ENCODE measurements around the gene BLOC1S5. TPM values are rescaled to one million over a fixed set of nuclear protein-coding genes. Genes with fewer than 3 reads are reported as not detected.

Gene BLOC1S5
- total and polyA plus RNA-seq, 7 donors, result 5.6 to 17.7 (median 7.6) TPM

DNA sequence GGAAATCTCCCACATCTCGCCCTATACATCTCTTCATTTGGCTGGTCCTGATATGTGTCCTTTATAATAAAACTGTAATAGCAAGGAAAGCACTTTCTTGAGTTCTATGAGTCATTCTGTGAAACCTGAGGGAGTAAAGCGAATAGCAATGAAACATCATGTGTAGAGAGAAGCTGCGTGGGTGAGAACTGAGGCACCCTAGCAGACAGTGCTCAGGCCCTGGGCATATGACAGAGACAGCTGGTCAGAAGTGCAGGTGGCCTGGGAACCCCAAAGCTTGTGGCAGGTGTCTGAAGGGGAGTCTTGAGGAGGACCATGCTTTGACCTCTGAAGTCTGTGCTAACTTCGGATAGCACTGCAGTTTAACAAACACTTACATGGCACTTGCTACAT is 1.3 kb upstream of the BLOC1S5 start:
- Histone ChIP-seq H3K27me3 (ENCODE audit: insufficient read depth in 3 of 3, low read length in 2 of 3) (no peaks in the 10 kb centered on the region), H3K4me1 (peaks cover 7% of the 10 kb centered on the region), H3K27ac (no peak overlapping the region), H3K36me3 (ENCODE audit: insufficient read depth in 1 of 2, low read depth in 1 of 2) (peaks cover 0 to 17% of the 10 kb centered on the region in 2 donors), H3K4me3 (no peak overlapping the region), H3K9me3 (no peaks in the 10 kb centered on the region)
- WGBS, 3 donors, result 94 to 97% (median 95%) methylated on average over 4 of the region's 4 CpGs
- intact Hi-C loops (cut with DNase I), result loop anchor here (2.0 to 10.0 kb wide), 3 partner anchors 37 to 343 kb away; partner anchors contain the start of genes EEF1E1 (in 1 of the 2) and TXNDC5 (in 1 of the 2)
- DNase-seq (no peak), ATAC-seq (no peak)
- TF ChIP-seq, protein P1, sequence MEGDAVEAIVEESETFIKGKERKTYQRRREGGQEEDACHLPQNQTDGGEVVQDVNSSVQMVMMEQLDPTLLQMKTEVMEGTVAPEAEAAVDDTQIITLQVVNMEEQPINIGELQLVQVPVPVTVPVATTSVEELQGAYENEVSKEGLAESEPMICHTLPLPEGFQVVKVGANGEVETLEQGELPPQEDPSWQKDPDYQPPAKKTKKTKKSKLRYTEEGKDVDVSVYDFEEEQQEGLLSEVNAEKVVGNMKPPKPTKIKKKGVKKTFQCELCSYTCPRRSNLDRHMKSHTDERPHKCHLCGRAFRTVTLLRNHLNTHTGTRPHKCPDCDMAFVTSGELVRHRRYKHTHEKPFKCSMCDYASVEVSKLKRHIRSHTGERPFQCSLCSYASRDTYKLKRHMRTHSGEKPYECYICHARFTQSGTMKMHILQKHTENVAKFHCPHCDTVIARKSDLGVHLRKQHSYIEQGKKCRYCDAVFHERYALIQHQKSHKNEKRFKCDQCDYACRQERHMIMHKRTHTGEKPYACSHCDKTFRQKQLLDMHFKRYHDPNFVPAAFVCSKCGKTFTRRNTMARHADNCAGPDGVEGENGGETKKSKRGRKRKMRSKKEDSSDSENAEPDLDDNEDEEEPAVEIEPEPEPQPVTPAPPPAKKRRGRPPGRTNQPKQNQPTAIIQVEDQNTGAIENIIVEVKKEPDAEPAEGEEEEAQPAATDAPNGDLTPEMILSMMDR (IDR thresholded peaks at IDR 0.05), result no peak

DNA sequence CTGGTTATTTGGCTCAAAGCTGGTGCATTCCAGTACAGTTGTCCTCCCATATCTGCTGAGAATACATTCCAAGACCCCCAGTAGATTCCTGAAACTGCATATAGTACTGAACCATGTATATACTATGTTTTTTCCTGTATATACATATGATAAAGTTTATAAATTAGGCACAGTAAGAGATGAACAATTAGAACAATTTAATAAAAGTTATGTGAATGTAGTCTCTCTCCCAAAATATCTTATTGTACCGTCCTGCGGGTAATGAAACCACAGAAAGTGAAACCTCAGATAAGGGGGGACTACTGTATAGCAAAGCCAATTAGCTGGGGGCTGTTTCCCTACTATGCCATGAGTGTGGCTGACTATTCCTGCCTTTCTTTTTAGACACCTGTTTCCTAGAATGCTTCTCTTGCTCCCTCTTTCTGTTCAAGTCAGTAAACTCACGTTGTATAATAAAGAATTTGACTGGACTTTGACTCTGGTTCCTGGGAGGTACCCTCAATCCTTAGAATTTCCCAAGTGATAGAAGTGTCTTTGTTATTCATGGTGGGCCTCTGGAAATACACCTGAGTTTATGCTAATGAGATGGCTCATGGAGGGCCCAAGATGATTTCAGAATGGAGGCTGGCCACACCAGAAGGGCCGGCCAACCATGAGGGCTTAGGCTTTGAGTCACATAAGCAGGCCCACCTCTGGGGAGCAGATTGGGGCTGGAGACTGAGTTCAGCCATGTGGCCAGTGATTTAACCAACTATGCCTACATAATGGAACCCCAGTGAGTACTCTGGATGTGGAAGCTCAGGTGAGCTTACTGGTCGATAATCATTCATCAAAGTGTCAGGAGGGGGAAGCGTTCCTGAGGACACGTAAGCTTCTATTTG is 689 bp upstream of the BLOC1S5 start:
- Histone ChIP-seq H3K4me1 (peaks cover 7% of the 10 kb centered on the region), H3K27ac (peak overlapping the region; percentile 89), H3K36me3 (ENCODE audit: insufficient read depth in 1 of 2, low read depth in 1 of 2) (peaks cover 0 to 24% of the 10 kb centered on the region in 2 donors), H3K4me3 (peak overlapping the region; percentile 96), H3K9me3 (no peaks in the 10 kb centered on the region), H3K27me3 (ENCODE audit: insufficient read depth in 3 of 3, low read length in 2 of 3) (no peaks in the 10 kb centered on the region)
- DNase-seq (no peak), ATAC-seq (peak in 1 of 4 donors; percentile 7)
- 84 to 89% (median 85%) methylated on average over 7 of the region's 7 CpGs for WGBS, 3 donors
- intact Hi-C loops (cut with DNase I), result loop anchor here (2.0 to 10.0 kb wide), 5 partner anchors 37 to 343 kb away; partner anchors contain the start of genes TXNDC5 (in 2 of the 2) and EEF1E1 (in 1 of the 2)
- TF ChIP-seq, protein P1 (IDR thresholded peaks at IDR 0.05), result no peak

DNA sequence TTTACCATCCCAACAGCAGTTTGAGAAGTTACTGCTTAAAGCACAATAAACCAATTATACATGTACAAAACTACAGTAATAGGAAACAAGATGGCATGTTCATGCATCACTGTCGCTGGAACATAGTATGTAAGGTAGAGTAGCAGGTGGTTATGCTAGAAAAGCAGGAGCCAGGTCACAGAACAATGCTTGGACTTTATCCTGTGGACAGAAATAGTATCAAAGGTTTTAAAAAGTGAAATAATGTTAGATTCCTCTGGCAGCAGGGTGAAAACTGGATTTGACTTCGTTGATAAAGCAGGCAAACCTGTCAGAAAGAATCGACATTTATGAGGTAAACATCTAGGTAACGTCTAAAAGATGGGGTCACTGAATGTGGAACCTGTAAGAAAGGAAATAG is 2.5 kb downstream of the BLOC1S5 start:
- no peaks in the 10 kb centered on the region for H3K9me3 ChIP-seq
- H3K36me3 ChIP-seq (ENCODE audit: insufficient read depth in 1 of 2, low read depth in 1 of 2), result peaks cover 0 to 40% of the 10 kb centered on the region in 2 donors
- H3K27ac ChIP-seq, result no peak overlapping the region
- TF ChIP-seq, protein P1 (IDR thresholded peaks at IDR 0.05), result no peak
- no peaks in the 10 kb centered on the region for H3K27me3 ChIP-seq (ENCODE audit: insufficient read depth in 3 of 3, low read length in 2 of 3)
- 86 to 91% (median 88%) methylated on average over 4 of the region's 4 CpGs for WGBS, 3 donors
- H3K4me1 ChIP-seq, result peaks cover 7% of the 10 kb centered on the region
- DNase-seq (no peak), ATAC-seq (no peak)
- intact Hi-C loops (cut with DNase I), result loop anchor here (5.0 to 10.0 kb wide), 3 partner anchors 147 to 339 kb away; partner anchors contain the start of gene TXNDC5 (in 2 of the 2)
- no peak overlapping the region for H3K4me3 ChIP-seq

DNA sequence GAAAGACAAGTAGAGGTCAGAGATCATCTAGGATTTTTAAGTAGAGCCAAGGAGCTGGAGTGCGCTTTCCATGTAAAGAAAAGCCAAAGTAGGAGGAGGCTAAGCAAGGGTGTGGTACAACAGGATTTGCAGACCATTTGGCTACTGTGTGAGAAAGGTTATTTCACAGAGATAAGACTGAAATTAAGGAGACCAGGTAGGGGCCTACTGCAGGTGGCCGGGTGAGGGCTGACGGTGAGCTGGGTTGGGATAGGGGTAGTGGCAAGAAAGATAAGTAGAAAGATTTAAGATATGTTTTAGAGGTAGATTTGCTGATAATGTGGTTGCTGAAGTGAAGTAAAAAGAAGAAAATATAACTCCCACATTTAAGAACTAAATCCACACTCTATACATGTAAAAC is 3.8 kb downstream of the BLOC1S5 start:
- Histone ChIP-seq H3K4me3 (no peak overlapping the region), H3K4me1 (peaks cover 7% of the 10 kb centered on the region), H3K27ac (no peak overlapping the region), H3K27me3 (ENCODE audit: insufficient read depth in 3 of 3, low read length in 2 of 3) (no peaks in the 10 kb centered on the region), H3K36me3 (ENCODE audit: insufficient read depth in 1 of 2, low read depth in 1 of 2) (peaks cover 0 to 45% of the 10 kb centered on the region in 2 donors), H3K9me3 (no peaks in the 10 kb centered on the region)
- 86 to 88% (median 86%) methylated on average over 3 of the region's 3 CpGs for WGBS, 3 donors
- no peak for ATAC-seq
- intact Hi-C loops (cut with DNase I), result loop anchor here (5.0 to 10.0 kb wide), 3 partner anchors 146 to 338 kb away; partner anchors contain the start of gene TXNDC5 (in 2 of the 2)
- DNase-seq, result no peak
- TF ChIP-seq, protein P1 (IDR thresholded peaks at IDR 0.05), result no peak

Data from psoas muscle (tissue), 8 donors.